DMS 273 treated with DMSO at 0.1 percent for 48 hours (cell line): ENCODE data around the gene SLC17A1.
A peak's percentile ranks its signal among the peaks of the same experiment; 100 is the strongest.

Experiments
- DNase-seq: peaks from one replicate; lab custom pipeline; 2025; lab: John Stamatoyannopoulos, UW

SLC17A1 gene, protein sequence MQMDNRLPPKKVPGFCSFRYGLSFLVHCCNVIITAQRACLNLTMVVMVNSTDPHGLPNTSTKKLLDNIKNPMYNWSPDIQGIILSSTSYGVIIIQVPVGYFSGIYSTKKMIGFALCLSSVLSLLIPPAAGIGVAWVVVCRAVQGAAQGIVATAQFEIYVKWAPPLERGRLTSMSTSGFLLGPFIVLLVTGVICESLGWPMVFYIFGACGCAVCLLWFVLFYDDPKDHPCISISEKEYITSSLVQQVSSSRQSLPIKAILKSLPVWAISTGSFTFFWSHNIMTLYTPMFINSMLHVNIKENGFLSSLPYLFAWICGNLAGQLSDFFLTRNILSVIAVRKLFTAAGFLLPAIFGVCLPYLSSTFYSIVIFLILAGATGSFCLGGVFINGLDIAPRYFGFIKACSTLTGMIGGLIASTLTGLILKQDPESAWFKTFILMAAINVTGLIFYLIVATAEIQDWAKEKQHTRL

DNA sequence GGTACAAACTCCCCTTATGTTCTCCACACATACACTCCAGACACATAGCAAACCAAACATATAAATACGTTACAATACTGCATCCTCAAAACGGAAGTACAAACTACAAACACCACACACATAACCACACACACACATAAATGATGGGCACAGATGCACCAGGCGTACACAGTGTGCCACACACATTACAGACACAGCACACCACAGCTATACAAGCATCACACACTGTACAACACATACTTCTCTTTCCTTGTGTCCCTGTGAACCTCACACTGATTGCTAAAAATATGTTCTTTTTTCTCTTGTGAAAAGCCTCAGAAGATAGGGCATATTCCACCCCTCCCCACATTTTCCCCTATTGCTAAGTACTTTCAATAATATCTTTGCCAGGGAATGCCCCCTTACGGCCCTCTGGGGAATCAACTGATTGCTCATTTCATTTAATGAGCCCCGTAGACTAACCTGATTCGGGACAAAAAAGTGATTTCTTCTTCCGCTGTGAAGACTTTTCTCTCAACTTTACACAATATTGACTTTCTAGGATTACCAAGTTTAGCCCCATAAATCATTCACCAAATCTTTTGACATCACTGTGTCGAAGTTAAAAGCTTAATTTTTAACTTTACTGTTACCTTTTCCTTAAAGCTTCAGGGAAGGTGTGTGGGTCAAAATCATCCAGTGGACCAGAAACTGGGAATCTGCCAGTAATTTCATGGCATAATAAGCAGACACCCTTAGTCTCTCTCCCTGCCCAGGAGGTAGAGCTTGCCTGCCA lies at the start of gene SLC17A1:
Gene SLC17A1 (minus strand): TSS at position 521 of the 775 bp plus-strand sequence. CDS start 1,495 bp downstream, outside the sequence.
- no peak for DNase-seq

DNA sequence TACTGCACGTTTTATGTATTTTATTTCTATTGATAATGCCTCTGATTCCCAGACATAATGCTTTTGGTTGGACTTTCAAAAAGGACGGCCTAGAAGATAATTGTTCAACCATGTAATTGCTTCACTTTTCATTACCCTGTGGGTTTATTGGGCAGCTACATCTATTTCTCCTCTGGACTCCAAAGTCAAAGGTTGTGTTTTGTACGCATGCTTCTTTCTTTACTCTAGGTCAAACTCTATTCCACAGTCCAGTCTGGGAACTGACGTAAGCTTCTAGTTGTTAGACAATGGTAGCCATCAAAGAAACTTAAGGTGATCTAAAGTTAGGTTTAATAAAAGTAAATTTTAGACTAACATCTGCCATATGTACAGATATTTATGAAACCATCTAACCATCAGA lies 48.7 kb upstream of the SLC17A1 start:
- DNase-seq = no peak

DNA sequence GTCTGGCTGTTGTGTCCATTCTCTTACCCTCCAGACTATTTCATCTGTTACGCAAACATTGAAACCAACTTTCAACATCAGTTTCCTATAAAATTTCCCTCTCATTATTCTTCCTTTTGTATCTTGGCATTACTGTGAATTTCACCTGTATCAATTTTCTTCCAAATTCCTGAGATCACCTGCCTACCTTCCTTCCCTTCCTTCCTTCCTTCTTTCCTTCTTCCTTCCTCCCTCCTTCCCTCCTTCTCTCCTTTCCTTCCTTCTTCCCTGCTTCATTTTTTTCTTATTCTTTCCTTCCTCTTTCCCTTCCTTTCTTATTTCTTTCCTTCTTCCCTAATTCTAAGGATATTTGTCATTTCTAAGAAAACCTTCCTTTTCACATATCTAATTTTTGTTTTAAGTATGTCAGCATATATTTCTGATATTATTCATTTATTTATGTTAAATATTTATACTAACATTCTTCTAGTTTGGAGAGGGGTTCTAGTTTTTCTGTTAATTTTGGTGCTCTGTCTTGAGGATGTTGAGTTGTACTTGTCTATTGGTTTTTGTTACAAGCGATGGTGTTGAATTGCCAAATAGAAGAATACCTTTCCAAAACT lies 47.0 kb upstream of the SLC17A1 start:
- DNase-seq = no peak

DNA sequence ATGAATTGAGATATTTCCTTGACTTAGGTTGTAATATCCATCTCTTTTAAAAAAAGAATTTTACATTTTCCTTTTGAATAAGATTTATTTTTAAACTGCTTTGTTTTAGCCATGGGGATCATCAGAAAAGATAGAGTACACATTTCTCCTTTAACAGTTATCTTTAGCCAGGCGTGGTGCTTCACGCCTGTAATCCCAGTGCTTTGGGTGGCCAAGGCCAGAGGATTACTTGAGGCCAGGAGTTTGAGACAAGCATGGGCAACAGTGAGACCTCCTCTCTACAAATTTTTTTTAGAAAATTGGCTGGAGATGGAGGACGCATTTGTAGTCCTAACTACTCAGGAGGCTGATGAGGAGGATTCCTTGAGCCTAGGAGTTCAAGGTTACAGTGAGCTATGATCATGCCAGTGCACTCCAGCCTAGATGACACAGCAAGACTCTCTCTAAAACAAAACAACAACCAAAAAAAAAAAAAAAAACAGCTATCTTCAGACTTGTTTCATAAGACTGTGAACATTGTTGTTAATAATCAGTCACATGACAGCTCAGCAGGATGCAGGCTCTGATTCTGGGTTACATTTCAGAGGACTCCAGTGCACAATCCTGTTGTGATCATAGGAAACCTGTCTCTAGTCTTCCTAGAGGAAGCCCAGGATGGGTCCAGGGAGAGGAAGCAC lies 44.2 kb upstream of the SLC17A1 start:
- DNase-seq = no peak

DNA sequence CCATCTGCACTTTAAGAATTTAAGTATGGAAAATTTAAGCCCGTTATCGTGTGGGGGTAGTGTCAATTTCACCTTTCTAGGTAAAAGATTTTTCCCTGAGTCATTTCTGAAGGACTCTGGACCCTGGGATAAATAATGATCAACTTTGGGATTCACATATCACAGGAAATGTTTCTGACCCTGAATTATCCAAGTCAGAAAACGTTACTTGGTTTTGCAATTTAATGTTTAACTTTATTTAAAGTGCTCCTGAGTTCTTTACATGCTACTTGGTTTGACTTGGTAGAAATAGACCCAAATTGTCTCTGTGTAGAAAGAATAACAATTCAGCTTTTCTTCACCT lies 43.7 kb upstream of the SLC17A1 start:
- DNase-seq = no peak

DNA sequence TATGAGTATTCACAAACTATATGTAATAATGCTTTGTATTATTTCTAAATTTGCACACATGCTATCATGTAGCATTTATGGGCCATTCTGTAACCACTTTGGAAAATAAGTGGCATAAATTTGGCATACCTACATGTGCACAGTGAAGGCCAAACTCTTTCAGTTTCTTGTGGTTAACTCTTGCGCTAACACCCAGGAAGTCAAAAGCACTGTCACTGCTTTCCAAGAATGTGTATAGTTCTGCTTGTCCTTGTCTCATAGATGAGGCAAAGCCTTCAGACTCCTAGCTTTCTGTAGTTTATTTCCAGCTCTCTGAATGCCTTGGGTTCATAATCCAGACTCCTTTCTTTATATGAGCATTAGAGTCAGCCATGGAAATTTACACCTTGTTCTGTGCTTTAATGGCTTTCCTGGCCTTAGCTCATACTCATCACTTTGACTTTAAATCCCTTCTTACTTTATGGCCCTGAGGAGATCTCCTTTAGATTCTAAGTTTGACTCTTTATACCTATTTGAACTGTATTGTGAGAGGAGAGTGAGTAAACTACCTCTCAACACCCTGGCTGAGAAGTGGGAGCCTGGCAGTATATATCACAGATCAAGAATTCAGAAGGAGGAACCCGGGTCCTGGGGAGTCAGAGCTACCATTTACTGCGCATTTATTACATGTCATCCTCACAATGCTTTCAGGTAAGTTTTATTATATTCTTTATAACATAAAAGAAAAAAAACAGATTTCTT lies 43.1 kb upstream of the SLC17A1 start:
- no peak for DNase-seq

DNA sequence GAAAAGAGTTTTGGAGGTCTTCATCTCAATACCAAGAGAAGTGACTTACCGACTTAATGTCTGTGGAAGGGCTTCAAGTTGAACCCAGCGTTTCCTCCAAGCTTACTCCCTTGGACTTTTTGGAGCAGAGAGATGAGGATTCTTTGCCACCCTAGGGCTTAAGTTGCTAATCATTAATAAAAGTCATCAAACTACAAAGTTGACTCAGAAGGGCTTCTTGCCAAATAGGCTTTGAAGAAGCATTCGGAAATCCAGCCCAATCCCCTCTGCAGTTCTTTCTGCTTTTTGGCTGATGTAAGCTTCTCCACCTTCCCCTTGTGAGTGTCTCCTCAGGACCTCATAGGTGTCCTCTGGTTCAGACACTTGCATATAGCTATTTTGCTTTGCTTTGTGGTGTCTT lies 42.3 kb upstream of the SLC17A1 start, which contains the start of gene SLC17A3:
Gene SLC17A3 (minus strand): TSS at position 126 of the 400 bp plus-strand sequence. CDS start 5,856 bp downstream, outside the sequence.
- no peak for DNase-seq

DNA sequence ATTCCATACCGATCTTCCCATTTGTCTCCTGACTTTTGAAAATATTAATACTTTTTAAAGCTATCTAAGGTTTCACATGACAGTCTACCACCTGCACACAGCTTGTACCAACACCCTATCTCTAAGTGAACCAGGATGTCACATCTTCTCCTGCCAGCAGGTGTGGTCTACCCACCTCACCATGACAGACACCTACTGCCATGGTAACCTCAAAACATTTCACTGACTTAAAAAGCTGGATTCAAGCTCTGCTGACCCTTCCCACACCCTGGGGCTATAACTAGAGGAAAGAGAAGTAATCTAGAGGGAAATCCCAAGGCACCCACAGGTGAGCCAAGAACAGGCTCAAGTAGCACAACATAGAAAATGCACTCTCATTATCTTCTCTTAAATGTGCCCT lies 41.0 kb upstream of the SLC17A1 start:
- DNase-seq = no peak

DNA sequence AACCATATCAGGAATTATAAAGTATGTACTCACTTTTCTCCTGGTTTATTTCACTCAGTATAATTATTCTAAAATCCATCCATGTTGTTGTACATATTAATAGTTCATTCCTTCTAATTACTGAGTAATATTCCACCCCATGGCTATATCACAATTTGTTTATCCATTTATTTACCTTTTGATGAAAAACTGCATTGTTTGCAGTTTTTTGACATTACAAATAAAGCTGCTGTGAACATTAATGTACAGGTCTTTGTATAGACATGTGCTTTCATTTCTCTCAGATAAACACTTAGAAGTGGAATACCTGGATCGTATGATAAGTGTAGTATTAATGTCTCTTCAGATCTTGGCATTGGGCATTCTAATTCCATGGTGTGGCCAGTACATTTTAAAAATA lies 38.0 kb upstream of the SLC17A1 start:
- no peak for DNase-seq

DNA sequence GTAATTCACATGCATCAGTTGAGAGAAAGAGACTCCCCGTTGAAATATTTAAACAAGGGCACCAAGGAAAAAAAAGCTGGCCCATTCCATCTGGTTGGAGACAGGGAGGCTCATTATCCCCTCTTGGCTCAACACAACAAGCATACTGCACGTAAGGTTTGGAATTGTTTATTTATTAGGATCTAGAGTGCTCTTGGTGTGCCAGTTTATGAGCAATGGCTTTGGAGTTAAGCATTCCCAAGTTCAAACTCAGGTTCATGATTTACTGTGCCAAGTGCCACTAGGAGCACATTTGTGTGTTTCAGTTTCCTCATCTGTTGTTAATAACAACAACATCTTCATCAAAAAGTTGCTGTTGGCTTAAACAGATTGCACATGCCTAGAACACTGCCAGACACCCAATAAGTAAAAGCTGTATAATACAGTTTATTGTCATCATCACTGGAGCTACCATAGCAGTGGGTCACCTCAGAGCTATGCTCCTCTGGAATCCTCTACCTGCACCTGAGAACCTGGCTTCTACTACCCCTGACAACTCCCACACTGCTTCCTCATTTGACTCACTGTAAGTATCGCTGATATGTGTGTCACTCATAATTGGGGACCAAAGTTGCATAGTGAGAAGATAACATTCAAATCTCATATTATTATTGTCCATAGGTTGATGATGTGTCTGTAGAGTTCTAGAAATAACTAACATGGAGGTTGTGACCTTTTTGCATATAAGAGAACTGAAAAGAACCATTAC lies 36.8 kb upstream of the SLC17A1 start:
- DNase-seq = no peak

DNA sequence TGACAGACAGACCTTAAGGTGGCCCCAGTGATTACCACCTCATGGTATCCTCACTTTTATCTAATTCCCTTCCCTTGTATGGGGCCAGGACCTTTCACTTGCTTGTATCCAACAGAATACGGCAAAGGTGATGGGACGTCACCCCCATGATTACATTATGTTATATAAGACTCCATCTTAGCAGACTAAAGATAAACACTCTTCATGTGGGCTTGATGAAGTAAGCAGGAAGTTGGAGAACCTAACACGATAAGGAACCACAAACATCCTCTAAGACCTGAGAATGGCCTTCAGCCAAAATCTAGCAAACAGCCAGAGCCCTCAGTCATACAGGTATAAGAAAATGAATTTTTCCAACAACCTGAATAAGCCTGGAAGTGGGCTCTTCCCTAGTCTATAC lies 34.2 kb upstream of the SLC17A1 start:
- no peak for DNase-seq

DNA sequence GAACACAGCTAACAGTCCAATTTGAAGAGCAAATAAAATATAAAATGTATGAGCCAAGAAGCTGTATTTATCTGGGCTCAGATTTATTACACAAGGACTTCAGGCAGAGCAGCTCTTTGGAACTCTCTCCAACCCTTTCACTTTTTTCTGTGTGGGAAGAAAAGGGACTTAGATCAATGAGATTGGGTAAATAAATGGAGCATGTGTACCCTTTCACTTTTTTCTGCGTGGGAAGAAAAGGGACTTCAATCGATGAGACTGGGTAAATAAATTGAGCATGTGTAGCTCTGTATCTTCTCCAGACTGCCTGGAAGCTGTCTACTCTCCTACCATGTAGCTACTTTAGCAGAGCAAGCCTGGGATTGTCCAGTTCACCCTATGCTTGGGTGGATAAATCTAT lies 31.5 kb upstream of the SLC17A1 start:
- no peak for DNase-seq

DNA sequence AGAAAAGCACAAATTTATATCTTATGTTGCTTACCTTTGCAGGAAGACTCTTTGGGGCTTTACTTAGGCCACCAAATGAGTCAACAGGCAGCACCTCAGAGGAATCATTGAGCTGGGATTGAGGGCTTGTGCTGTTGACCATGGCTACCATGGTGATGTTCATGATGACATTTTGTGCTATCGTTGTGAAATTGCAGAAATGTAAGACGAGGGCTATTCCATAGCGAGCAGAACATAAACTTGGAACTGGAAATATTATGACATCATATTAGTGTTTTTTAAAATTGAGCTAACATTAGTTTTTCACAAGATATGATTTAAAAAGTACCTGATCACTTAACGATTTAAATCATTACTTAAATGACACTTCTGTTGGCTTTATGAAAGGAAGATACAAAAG lies 30.3 kb upstream of the SLC17A1 start:
- no peak for DNase-seq

DNA sequence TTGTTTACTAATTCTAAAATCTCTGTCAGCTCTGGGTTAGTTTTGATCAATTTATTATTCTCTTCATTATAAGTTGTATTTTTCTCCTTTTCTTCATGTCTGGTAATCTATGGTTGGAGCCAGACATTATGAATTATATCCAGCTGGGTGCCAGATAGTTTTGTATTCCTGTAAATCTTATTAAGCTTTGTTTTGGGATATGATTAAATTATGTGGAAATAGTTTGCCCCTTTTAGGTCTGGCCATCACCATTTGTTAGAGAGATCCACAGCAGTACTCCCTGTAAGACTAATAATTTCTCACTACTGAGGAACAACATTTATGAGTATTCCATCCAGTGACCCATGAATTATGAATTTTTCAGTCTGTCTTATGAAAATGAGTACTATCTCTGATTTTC lies 20.9 kb upstream of the SLC17A1 start:
- no peak for DNase-seq

DNA sequence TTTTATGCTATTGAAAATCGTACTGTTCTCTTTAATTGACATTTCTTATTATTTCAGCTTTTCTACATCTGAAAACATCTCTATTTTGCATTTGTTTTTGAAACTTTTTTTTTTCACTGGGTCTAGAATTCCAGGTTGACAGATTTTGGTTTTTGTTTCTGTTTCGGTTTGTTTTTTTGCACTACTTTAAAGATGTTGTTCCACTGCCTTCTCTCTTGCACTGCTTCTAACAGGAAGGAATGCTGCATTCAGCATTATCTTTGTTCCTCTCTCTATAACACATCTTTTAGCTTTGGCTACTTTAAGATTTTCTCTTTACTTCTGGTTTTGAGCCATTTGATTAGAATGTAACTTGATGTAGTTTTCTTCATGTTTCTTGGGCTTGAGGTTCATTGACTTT lies 20.1 kb upstream of the SLC17A1 start:
- no peak for DNase-seq

DNA sequence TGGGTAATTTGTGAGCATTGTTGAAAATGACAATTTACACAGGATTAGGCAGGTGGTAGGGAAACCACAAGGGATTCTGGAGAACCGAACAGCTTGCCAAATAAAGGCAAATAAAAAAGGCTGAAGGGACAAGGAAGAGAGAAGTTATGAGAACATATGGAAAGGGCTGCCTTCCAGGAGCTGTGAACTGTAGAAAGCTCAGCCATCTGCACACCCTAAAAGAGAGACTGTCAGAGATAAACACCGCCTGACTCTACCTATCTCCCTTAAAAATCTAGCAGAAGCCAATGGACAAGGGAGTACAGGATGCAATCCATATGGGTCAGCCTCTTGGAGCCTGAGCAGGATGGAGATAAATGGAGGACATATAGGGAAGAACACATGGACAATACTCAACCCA lies 12.7 kb upstream of the SLC17A1 start:
- peak; percentile 98 for DNase-seq

DNA sequence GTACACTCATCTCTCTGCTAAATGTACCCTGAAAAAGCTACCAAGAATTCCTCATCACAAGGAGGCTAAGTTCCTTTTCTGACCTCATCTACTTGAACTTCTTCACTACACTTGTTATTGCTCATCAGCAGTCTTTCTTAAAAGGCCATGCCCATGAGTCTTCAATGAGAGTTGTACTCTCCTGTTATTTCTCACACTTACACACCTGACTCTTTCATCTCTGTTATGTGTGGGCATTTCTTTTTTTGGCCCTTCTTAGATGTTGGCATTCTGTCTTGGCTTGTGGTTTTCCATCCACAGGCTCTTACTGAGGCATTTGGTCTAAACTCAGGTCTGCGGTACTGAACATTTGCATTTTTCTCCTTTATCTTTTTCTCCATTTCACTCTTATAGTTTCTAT lies 10.7 kb upstream of the SLC17A1 start:
- no peak for DNase-seq

DNA sequence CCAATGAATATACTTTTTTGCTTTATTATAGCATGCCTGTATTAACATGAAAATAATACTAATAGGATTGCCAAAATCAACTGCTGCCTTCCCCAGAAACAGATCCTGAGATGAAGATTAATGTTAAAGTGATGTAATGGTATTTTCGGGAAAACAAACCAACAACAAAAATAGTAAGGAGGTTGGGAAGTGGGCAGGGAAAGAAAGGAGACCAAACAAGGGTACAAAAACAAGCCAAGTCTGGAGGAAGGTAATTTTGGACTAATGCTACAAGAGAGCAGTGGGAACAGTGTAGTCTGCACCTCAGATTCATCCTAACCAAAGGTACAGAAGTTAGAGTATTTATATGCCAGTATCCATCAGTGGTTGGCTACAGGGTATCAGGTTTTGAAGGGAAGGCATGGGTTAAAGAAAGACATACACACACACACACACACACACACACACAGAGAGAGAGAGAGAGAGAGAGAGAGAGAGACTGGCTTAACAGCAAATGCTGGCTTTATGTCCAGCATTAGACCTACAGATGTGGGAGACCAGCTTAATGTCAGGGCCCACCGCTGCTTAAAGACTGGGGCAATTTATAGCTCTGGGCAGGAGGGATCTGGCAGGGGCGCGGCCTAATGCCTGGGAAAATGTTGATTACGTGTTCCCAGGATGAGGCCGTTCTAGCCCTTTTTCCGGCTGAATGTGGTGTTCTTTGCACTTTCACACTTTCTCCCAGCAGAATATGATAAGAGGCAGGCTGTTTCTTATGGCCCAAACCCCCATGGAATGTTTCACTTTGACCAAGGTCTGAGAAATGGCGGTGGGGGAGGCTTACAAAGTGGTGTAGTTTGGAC lies 3.8 kb upstream of the SLC17A1 start:
- no peak for DNase-seq

DNA sequence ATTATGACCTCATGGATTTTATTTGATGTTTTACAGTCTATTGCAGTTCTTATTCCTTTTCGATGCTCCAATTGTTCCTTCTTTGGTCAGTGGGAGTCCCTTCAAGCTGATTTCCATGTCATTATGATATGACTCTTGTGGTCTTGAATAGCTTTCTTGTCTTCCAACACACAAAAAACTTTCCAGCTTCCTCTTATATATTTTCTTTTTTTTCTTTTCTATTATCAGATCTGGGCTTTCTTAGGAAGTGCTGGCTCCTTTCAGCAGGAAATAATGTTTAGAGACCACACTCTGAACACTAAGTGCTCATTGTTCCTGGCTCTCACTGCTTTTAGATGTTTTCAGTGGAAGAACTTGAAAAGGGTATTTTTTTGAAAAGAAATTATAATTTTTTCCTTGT lies 3.1 kb upstream of the SLC17A1 start:
- no peak for DNase-seq

DNA sequence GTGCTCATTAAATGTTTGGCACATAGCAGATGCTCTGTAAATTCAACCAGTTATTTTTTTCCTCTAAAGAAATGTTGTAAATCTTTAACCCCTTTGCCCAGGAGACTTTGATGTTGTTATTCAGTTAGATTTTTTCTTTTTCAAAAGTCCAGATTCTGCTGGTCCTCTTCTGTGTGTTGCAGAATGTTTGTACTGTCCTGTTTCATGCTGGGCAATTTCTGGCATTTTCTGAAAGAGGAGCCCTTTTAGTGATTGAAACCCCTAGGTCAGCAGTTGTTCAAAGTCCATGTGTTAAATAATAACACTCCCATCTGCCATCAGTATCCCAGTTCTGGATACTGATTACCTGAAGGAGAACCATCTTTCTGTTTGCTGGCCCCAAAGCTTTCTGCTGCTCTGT lies 1.3 kb upstream of the SLC17A1 start:
- DNase-seq = no peak
